SIG-M5 treated with dmso at 0.1 percent for 504 hours (cell line): ENCODE data around the gene TBC1D24.
"Not testable (repeated sequence)": the region's sequence is repeated elsewhere in the genome, so short reads cannot be mapped to it uniquely, and the experiment has no call there.

Source experiments
- DNase-seq: peaks from one replicate; lab custom pipeline; 2025; ENCODE audit not compliant: unreplicated experiment; lab: John Stamatoyannopoulos, UW

TBC1D24 gene

GRCh38 chr16:2474877-2475412 is at the start of gene TBC1D24:
Gene TBC1D24, plus strand, starts transcription at chr16:2475127. Its CDS starts 21,022 bp downstream, at chr16:2496149.
- DNase-seq = peak; percentile 51

DNA sequence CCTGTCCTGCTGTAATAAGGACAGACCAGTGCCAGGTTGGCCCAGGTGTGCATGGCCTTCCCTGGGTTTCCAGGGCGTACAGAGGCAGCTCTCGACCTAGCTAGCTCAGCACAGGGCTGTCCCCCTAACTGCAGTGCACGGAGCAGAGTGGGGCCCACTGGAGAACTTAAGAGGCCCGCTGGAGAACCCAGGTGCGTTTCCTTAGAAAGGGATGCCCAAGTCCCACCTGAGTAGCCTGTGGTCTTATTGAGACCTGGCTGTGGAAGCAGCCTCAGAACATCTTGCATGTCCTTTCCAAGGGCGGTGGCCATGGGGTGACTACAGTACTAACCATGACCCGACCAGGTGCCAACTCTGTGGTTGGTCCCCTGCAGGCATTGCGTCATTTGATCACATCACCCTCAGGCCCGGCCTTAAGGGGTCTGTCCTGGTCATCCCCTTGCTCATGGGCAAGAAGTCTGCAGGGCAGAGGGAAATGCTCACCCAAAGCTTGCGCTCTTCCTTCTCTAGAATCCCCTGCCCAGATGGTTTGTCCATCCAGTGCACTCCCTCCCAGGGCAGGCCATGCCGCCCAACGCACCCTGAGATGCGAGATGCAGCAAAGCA is 49.0 kb upstream of the TBC1D24 start:
- DNase-seq = no peak

GRCh38 chr16:2426941-2427361 is 48.0 kb upstream of the TBC1D24 start:
- DNase-seq = no peak

DNA sequence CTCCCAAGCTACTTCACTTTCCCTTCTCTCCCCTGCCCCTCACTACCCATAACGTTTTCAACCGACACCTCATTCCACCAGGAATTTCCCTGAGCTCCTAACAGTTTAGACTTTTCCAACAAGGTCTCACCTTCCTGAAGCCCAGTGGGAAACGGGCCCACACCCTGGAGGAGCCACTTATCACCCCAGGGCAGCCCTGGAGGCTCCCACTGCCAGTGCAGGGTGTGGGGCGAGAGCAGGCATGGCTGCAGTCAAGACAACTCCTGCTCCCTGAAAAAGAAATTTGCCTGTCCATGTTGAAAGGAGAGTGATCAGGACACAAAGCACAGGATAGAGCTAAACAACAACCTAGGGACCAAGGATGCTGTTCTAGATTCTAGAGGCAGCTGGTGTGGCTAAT is 47.4 kb upstream of the TBC1D24 start:
- DNase-seq = no peak

- DNase-seq = no peak
These were observed 46.7 kb upstream of the TBC1D24 start for GRCh38 chr16:2428051-2428783.

- no peak for DNase-seq
These were observed 46.2 kb upstream of the TBC1D24 start for GRCh38 chr16:2428784-2429033.

DNA sequence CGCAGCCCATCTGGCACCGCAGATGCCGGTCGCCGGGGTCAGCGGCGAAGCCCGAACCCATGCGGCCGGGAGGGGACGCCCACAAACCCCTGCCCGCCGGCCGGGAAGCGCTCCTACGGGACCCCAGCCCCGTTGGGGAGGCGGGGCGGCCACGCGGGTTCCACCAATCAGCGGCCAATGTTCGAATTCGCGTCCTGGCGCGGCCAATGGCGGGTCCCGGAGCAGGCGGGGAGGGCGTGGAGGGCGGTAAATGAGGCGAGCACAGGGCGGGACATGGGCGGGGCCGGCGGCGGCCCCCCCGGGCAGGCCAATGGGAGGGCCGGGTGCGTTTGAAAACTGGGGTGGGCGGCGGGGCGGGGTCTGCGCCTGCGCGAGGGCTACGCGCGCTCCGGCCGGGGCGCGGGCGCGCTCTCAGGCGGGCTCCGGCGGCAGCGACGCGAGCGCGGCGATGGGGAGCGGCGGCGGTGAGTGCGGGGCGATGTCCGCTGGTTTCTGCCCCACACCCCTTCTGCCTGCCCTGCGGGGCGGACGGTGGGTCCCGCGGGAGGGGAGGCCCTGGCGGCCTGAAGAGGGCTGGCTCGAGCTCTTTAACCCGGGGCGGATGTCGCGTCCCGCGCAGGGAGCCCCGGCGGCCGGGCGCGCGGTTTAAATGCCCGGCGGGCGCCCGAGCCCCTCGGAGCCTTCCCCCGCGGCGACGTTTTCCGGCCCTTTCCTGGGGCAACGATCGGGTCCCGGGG is 45.7 kb upstream of the TBC1D24 start, which contains the start of gene CCNF:
CCNF (plus strand) TSS at position 414 of the 737 bp plus-strand sequence; CDS start at position 449, 35 bp downstream.
- peak; percentile 88 for DNase-seq

GRCh38 chr16:2429771-2430663 is 44.9 kb upstream of the TBC1D24 start:
- DNase-seq = peak; percentile 40

GRCh38 chr16:2432286-2432685 is 42.6 kb upstream of the TBC1D24 start:
- DNase-seq = no peak

DNA sequence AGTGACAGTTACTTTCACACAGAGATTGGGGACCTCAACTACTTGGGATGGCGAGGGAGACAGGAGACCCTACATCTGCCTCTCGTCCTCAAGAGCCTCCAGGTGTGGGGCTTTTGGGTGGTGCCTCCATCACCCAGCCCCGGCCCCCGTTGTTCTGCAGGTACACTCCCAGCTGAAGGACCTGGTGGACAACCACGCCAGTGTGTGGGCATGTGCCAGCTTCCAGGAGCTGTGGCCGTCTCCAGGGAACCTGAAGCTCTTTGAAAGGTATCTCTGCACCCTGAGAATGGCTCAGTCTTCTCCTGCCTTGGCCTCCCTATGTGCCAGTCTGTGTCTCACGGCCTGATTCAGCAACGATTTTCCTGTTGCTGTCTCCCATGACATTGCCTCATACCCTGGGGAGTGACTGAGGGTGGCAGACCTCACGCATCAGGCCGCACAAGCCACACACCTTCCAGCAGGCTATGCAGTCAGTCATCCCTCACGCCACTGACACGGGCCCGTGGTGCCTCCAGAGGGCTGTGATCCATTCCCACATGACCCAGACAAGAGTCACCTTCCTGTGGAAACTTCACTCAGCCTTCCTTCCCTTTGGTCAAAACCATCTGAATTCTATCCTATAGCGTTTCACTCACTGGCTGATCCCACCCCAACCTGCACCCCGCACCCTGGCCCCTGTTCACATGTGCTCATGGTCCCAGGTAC is 42.0 kb upstream of the TBC1D24 start:
- no peak for DNase-seq

GRCh38 chr16:2435236-2435635 is 39.7 kb upstream of the TBC1D24 start:
- DNase-seq = not testable (repeated sequence)

- no peak for DNase-seq
These were observed 38.8 kb upstream of the TBC1D24 start for GRCh38 chr16:2436110-2436509.

DNA sequence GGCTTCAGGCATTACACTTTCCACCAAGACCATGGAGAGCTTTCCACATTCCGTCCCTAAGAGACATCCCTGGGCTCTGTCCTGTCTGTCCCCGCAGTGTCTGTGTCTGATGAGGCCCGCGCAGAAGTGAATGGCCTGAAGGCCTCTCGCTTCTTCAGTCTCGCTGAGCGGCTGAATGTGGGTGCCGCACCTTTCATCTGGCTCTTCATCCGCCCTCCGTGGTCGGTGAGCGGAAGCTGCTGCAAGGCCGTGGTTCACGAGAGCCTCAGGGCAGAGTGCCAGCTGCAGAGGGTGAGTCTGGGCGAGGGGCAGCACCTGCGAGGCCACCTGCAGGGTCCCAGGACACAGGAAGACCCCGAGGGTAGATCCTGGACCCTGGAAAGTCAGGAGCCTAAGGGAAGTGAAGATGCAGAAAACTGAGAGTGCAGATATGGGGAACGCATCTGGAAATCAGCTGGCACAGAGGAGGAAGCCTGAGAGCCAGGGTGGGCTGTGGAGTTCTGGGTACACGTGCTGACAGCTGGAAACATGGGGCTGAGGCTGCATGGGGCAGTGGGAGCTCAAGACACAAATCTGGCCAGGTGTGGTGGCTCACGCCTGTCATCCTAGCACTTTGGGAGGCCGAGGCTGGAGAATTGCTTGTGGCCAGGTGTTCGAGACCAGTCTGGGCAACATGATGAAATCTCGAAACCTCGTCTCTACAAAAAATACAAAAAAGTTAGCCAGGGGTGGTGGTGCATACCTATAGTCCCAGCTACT is 37.7 kb upstream of the TBC1D24 start:
- no peak for DNase-seq

DNA sequence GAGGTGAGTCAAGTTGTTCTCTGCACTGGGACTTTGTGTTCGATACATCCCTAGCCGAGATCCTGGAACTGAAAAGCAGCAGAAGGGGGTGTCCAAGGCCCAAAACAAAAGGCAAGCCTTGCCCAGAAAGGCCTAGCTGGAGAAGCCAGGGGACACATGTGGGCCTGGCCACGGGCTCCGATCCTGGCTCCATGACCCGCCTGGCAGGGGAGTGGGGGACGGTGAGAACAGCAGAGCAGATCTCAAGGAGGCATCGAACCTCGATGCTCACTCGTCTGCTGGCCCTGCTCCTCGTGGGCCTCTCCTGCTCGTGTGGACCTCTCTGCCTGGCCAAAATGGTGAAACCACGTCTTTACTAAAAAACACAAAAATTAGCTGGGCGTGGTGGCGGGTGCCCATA is 36.8 kb upstream of the TBC1D24 start:
- DNase-seq = no peak

DNA sequence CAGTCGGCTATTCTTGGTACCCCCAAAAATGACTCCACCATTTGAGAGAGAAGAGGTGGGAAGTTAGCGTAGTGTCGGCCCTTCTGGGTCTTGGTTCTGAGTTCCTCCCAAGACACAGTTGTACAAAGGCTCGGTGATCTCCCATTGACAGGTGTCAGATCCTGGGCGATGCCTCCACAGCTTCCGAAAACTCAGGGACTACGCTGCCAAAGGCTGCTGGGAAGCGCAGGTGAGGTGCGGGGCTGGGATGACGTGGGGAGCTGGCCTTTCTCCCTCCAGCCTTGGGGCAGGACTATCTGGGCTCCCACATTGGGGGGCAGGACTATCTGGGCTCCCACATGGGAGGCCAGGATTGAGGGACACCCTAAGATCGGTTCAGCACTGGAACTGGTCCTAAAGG is 35.3 kb upstream of the TBC1D24 start:
- DNase-seq = no peak

DNA sequence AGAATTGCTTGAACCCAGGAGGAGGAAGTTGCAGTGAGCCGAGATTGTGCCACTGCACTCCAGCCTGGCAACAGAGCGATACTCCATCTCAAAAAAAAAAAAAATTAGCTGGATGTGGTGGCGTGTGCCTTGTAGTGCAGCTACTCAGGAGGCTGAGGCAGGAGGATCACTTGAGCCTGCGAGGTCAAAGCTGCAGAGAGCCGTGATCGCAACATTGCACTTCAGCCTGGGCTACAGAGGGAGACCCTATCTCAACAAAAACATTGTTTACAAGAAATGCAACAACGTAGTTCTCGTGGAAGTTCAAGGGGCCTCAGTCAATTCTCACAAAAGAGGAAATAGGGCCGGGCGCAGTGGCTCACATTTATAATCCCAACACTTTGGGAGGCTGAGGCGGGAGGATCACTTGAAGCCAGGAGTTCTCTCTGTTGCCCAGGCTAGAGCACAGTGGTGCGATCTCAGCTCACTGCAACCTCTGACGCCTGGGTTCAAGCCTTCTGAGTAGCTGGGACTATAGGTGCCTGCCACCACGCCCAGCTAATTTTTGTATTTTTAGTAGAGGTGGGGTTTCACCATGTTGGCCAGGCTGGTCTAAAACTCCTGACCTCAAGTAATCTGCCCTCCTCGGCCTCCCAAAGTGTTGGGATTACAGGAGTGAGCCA is 33.7 kb upstream of the TBC1D24 start:
- not testable (repeated sequence) for DNase-seq

DNA sequence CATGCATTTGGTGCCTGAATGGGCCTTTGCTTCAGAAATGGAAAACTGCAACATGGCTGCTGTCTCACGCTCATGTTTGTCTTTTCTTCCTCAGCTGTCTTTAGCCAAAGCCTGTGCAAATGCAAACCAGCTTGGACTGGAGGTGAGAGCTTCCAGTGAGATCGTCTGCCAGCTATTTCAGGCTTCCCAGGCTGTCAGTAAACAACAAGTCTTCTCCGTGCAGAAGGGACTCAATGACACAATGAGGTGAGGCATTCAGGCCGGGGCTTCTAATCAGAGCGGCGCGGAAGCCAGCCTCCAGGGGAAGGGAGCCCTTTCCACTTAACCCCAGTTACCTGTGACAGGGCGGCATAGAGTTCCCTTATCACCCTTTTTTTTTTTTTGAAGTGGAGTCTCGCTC is 31.4 kb upstream of the TBC1D24 start:
- DNase-seq = no peak

- no peak for DNase-seq
These were observed 26.9 kb upstream of the TBC1D24 start for GRCh38 chr16:2447920-2448583.

- no peak for DNase-seq
These were observed 25.8 kb upstream of the TBC1D24 start for GRCh38 chr16:2449118-2449517.
